Liver (tissue), 9 donors: ENCODE data around the gene CFH. TPM values are rescaled to one million over a fixed set of nuclear protein-coding genes. Genes with fewer than 3 reads are reported as not detected.
A peak's percentile ranks its signal among the peaks of the same experiment; 100 is the strongest.
"Not testable (repeated sequence)": the region's sequence is repeated elsewhere in the genome, so short reads cannot be mapped to it uniquely, and the experiment has no call there.

Source experiments
- DNase-seq: peaks from one replicate; pipeline ENCODE4 v3.0.0-alpha.2; 2017; ENCODE audit warnings: low spot score
- H3K27ac ChIP-seq, 2 donors: one replicate each; pipeline ENCODE4 v1.7.0; 2013; ENCODE audit warnings: inconsistent platforms in 2 of 2, low read length in 2 of 2, control low read depth in 1 of 2, low read depth in 1 of 2, mild to moderate bottlenecking in 1 of 2
- H3K27me3 ChIP-seq, 4 donors: one replicate each; pipeline versions ENCODE4 v1.6.1 to v1.7.0; 2013; ENCODE audit warnings: low read length in 3 of 4, inconsistent platforms in 1 of 4, mild to moderate bottlenecking in 1 of 4, moderate library complexity in 1 of 4; ENCODE audit not compliant: control insufficient read depth in 4 of 4, insufficient read depth in 4 of 4
- H3K36me3 ChIP-seq, 4 donors: one replicate each; pipeline versions ENCODE4 v1.6.1 to v1.7.0; 2013; ENCODE audit warnings: low read length in 3 of 4, mild to moderate bottlenecking in 3 of 4, low read depth in 1 of 4, moderate library complexity in 1 of 4; ENCODE audit not compliant: control insufficient read depth in 4 of 4, insufficient read depth in 3 of 4
- H3K4me1 ChIP-seq, 4 donors: one replicate each; pipeline versions ENCODE4 v1.6.1 to v1.7.0; 2013; ENCODE audit warnings: low read length in 3 of 4, mild to moderate bottlenecking in 3 of 4, moderate library complexity in 1 of 4; ENCODE audit not compliant: control insufficient read depth in 4 of 4, insufficient read depth in 4 of 4
- H3K4me3 ChIP-seq, 3 donors: one replicate each; pipeline versions ENCODE4 v1.6.1 to v1.7.0; 2013; ENCODE audit warnings: low read length in 3 of 3, control low read depth in 1 of 3, low read depth in 1 of 3, mild to moderate bottlenecking in 1 of 3
- H3K9ac ChIP-seq, 2 donors: one replicate each; pipeline ENCODE4 v1.7.0; 2013; ENCODE audit warnings: low read length in 2 of 2, mild to moderate bottlenecking in 2 of 2, moderate library complexity in 2 of 2, control low read depth in 1 of 2, low read depth in 1 of 2
- H3K9me3 ChIP-seq, 4 donors: one replicate each; pipeline versions ENCODE4 v1.6.1 to v1.7.0; 2013; ENCODE audit warnings: low read length in 3 of 4; ENCODE audit not compliant: control insufficient read depth in 4 of 4
- EGR1 ChIP-seq, 2 donors: IDR thresholded peaks; 2 replicates each; pipeline ENCODE4 v1.6.1; 2016 to 2018; ENCODE audit warnings: antibody characterized with exemption in 2 of 2, low read depth in 2 of 2
- GABPA ChIP-seq, 2 donors: IDR thresholded peaks in 1 of 2; conservative IDR thresholded peaks in 1 of 2; 2 replicates each; pipeline ENCODE4 v1.6.1; 2016; ENCODE audit warnings: antibody characterized with exemption in 2 of 2, mild to moderate bottlenecking in 1 of 2, moderate library complexity in 1 of 2
- NR2F2 ChIP-seq: IDR thresholded peaks from 2 replicates; pipeline ENCODE4 v1.6.1; 2016; ENCODE audit warnings: antibody characterized with exemption
- RAD21 ChIP-seq, 2 donors: IDR thresholded peaks; 2 replicates each; pipeline ENCODE4 v1.6.1; 2016; ENCODE audit warnings: antibody characterized with exemption in 2 of 2, mild to moderate bottlenecking in 2 of 2
- REST ChIP-seq: IDR thresholded peaks from 2 replicates; pipeline ENCODE4 v1.6.1; 2016; ENCODE audit warnings: antibody characterized with exemption, mild to moderate bottlenecking
- TAF1 ChIP-seq: conservative IDR thresholded peaks from 2 replicates; pipeline ENCODE4 v1.6.1; 2016; ENCODE audit warnings: antibody characterized with exemption, mild to moderate bottlenecking
- WGBS: extraction: QIAGEN DNeasy Blood & Tissue Kit; methylation state at CpG from one replicate; pipeline ENCODE4 v1.1.7; 2013; 5-methylcytosine and 5-hydroxymethylcytosine counted together
- polyA plus RNA-seq, 2 donors: library from polyadenylated mRNA; stranded (reverse) in 1 of 2; unstranded in 1 of 2; fragments of 200-250 nt in 1 of 2; fragments of >200 nt in 1 of 2; fragmentation: Nextera tagmentation in 1 of 2; extraction: Ambion mirVana in 1 of 2; gene quantifications; one replicate each; pipeline versions ENCODE4 v1.2.1 to v1.2.3, GENCODE V29; 2013 to 2015
- total RNA-seq, 2 donors: library from RNA; depleted of rRNA; stranded (reverse); fragments of >200 nt; gene quantifications; one replicate each; pipeline ENCODE4 v1.2.3, GENCODE V29; 2014
- donor health status: healthy.
- donor health status: healthy.
- donor health status: healthy.
- donor health status: healthy.
- donor health status: healthy.

The CFH gene
- total and polyA plus RNA-seq, 4 donors, result 554 to 1,479 (median 782) TPM

- TF ChIP-seq REST (no peak), GABPA (IDR thresholded peaks at IDR 0.05 in 1 of 2, conservative IDR thresholded peaks at IDR 0.05 in 1 of 2) (no peak), TAF1 (no peak), RAD21 (IDR thresholded peaks at IDR 0.05) (peak in 1 of 2 donors; percentile 8), NR2F2 (no peak), EGR1 (IDR thresholded peaks at IDR 0.05; ENCODE audit: low read depth in 2 of 2) (no peak)
- H3K9me3 ChIP-seq, result no peaks in the 10 kb centered on the region
- H3K27ac ChIP-seq, result no peak overlapping the region
- no peak overlapping the region for H3K4me3 ChIP-seq
- 88% methylated on average over 1 of the region's 1 CpG for WGBS
- no peaks in the 10 kb centered on the region for H3K36me3 ChIP-seq
- no peaks in the 10 kb centered on the region for H3K27me3 ChIP-seq
- no peaks in the 10 kb centered on the region for H3K4me1 ChIP-seq
- H3K9ac ChIP-seq, result no peak overlapping the region
- no peak for DNase-seq
These were observed 127.2 kb downstream of the CFH start for GRCh38 chr1:196779093-196779492.

- H3K4me3 ChIP-seq, H3K9ac ChIP-seq, H3K9me3 ChIP-seq, H3K4me1 ChIP-seq, DNase-seq, H3K27me3 ChIP-seq, H3K27ac ChIP-seq, H3K36me3 ChIP-seq: not testable (repeated sequence)
- 76% methylated on average over 1 of the region's 1 CpG for WGBS
These were observed 139.4 kb downstream of the CFH start for GRCh38 chr1:196791252-196791651.

DNA sequence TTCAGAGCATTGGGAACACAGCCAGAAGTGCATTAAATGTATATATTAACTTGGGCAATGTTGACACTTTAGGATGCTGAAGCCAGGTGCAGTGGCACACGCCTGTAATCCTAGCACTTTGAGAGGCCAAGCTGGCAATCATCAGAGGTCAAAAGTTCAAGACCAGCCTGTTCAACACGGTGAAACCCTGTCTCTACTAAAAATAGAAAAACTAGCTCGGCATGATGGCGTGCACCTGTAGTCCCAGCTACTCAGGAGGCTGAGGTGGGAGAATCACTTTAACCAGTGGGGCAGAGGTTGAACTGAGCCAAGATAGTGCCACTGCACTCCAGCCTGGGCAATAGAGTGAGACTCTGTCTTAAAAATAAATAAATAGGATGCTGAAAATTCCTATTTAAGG is 142.3 kb downstream of the CFH start:
- not testable (repeated sequence) for DNase-seq
- WGBS, result 26% methylated on average over 4 of the region's 4 CpGs

More for the DNA sequence above, 142.3 kb downstream of the CFH start:
- not testable (repeated sequence) for H3K9ac ChIP-seq, H3K27me3 ChIP-seq, H3K36me3 ChIP-seq, H3K27ac ChIP-seq, H3K4me1 ChIP-seq, H3K9me3 ChIP-seq, H3K4me3 ChIP-seq

Other genes starting within 250 kb of the CFH start
- gene KCNT2, start 43.6 kb upstream of the CFH start, total RNA-seq, result 10 to 100 TPM in 1 of 2 donors, 1 to 10 TPM in 1; 7.5 to 11.2 TPM
- gene KCNT2, start 43.6 kb upstream of the CFH start, polyA plus RNA-seq, result 1 to 10 TPM; 1.7 to 6.1 TPM
- 100 to 1,000 TPM in 1 of 2 donors, 10 to 100 TPM in 1; 64.2 to 215 TPM for gene CFHR3, start 122.8 kb downstream of the CFH start, total RNA-seq
- gene CFHR3, start 122.8 kb downstream of the CFH start, polyA plus RNA-seq, result 100 to 1,000 TPM in 1 of 2 donors, 10 to 100 TPM in 1; 94.2 to 393 TPM
- gene CFHR1, start 167.7 kb downstream of the CFH start, total RNA-seq, result 100 to 1,000 TPM; 288 to 507 TPM
- 1,000 to 10,000 TPM in 1 of 2 donors, 100 to 1,000 TPM in 1; 507 to 1,028 TPM for gene CFHR1, start 167.7 kb downstream of the CFH start, polyA plus RNA-seq
- gene CFHR4, start 236.0 kb downstream of the CFH start, total RNA-seq, result 10 to 100 TPM; 30.3 to 63.0 TPM
- gene CFHR4, start 236.0 kb downstream of the CFH start, polyA plus RNA-seq, result 100 to 1,000 TPM in 1 of 2 donors, 10 to 100 TPM in 1; 72.6 to 124 TPM